Measurements from ENCODE around the gene MAFB. TPM values are rescaled to one million over a fixed set of nuclear protein-coding genes. Genes with fewer than 3 reads are reported as not detected.

Gene MAFB
- polyA plus RNA-seq, 4 donors, result 1.1 to 10.7 (median 7.5) TPM

DNA sequence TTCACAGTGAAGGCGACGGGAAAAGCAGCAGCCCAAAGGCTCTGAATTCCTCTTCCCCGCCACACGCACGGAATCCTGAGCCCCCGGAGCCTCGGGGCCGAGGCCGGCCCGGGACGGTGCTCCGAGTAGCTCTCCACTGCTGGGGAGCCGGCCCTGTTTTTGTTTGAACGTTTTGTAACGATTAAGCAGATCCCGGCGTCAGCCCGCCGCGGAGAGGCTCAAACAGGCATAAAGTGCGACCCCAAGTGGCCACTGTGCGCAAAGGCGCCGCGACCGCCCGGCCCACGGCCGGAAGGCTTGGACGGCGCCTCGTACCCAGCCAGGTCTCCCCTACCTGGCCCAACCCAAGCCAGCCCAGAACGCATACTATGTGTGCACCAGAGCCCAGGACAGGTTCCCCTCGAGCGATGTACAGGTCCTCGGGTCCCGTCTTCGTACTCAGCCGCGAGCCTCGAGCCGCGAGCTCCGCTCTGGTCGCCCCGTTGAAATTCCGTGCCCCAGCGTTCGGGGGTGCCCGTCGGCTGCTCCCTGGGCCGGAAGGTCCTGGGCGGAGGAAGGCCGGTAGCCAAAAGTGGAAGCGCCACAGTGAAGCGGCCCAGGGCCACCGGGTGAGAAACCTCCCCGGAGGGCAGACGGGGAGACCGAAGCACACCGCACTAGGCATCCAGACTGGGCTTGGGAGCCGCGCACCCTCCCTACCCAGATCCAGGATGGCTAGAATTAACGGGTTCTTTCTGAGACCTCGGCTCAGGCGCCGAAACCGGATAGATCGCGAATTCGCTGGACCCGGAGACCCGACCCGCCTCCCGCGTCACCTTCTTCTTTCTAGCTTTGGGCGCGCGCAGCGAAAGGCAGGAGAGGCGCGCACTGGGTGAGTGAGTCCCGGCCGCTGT is 1.2 kb upstream of the MAFB start:
- peak; percentile 84 to 91 for DNase-seq
- peaks cover 14 to 77% (median 34%) of the 10 kb centered on the region in 3 donors for H3K27me3 ChIP-seq (ENCODE audit: control insufficient read depth in 3 of 3, insufficient read depth in 3 of 3, low read length in 3 of 3)
- 3 to 4% (median 3%) methylated on average over 84 of the region's 84 CpGs for WGBS, 3 donors
- peaks cover 0 to under 1% (median 0%) of the 10 kb centered on the region in 3 donors for H3K36me3 ChIP-seq (ENCODE audit: control insufficient read depth in 3 of 3, insufficient read depth in 2 of 3, low read depth in 1 of 3, low read length in 3 of 3)
- no peaks in the 10 kb centered on the region for H3K4me1 ChIP-seq (ENCODE audit: control insufficient read depth in 3 of 3, insufficient read depth in 2 of 3, low read depth in 1 of 3, low read length in 2 of 3)
- H3K9me3 ChIP-seq (ENCODE audit: control insufficient read depth in 2 of 2, insufficient read depth in 1 of 2, low read depth in 1 of 2, low read length in 1 of 2), result no peaks in the 10 kb centered on the region
- H3K4me3 ChIP-seq (ENCODE audit: low read depth in 1 of 3, low read length in 3 of 3), result peak overlapping the region in 2 of 3 donors; percentile 51 to 53
- no peak for FAIRE-seq
- H3K27ac ChIP-seq (ENCODE audit: low read depth in 1 of 3, low read length in 2 of 3), result peak overlapping the region; percentile 78 to 94 (median 85)

DNA sequence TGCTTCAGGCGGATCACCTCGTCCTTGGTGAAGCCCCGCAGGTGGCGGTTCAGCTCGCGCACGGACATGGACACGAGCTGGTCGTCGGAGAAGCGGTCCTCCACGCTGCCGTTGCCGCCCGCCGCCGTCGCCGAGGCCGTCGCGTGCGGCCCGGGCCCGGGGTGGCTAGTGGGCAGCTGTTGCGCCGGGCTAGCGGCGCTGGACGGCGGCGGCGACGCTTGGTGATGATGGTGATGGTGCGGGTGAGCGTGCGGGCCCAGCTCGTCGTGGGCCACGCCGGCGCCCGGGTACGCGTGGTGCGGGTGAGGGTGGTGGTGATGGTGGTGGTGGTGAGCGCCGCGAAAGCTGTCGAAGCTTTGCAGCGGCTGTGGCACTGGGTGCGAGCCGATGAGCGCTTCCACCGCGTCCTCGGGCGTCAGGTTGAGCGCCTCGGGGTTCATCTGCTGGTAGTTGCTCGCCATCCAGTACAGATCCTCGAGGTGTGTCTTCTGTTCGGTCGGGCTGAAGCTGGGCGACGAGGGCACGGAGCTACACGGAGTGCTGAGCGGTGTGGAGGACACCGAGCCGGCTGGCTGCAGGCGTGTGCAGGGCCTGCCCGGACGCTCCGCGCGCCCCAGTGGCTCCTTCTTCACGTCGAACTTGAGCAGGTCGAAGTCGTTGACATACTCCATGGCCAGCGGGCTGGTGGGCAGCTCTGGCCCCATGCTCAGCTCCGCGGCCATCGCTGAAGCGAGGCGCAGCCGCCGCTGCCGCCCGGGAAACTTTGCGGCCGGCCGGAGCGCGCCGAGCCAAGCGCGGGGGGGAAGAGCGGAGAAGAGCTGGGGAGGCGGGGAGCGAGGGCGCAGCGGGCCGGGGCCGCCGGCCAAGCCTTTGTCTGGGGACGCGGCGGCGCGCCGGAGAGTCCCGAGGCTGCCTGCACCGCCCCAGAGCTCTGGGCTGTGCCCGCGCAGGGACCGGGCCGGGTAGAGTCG is 622 bp downstream of the MAFB start:
- 2 to 6% (median 3%) methylated on average over 116 to 120 of the region's 120 CpGs for WGBS, 3 donors
- peaks cover 14 to 82% (median 32%) of the 10 kb centered on the region in 3 donors for H3K27me3 ChIP-seq (ENCODE audit: control insufficient read depth in 3 of 3, insufficient read depth in 3 of 3, low read length in 3 of 3)

DNA sequence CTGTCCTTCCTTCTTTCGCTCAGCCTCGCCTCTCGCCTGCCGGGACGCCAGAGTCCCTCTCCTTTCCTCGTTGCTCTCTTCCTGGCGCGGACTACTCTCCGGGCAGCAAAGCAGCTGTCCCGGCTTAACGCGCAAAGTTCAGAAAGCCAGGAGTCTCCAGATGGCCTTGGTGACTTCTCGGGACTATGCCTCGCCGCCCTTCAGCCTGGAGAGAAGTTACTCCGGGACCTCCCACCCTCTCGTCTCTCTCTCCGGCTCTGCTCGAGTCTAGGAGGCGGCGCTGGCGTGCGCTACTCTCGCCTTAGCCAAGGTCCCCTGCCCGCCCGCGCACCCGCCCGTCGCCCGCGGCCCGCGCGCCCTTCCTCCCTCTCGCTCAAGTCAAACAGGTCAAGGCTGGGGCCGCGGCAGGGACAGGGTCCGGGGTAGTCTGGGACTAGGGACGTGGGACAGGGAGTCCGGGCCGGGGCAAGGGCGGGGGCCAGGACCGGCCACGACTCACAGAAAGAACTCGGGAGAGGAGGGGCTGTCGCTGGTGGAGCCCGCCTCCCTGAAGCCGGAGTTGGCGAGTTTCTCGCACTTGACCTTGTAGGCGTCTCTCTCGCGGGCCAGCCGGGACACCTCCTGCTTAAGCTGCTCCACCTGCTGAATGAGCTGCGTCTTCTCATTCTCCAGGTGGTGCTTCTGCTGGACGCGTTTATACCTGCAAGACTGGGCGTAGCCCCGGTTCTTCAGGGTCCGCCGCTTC is 1.5 kb downstream of the MAFB start:
- FAIRE-seq, result no peak
- WGBS, 3 donors, result 1 to 2% (median 2%) methylated on average over 59 to 62 of the region's 62 CpGs
- peak; percentile 52 to 69 for DNase-seq
- H3K27ac ChIP-seq (ENCODE audit: low read depth in 1 of 3, low read length in 2 of 3), result peak overlapping the region in 1 of 3 donors; percentile 81
- H3K36me3 ChIP-seq (ENCODE audit: control insufficient read depth in 3 of 3, insufficient read depth in 2 of 3, low read depth in 1 of 3, low read length in 3 of 3), result peaks cover 0 to 8% (median 0%) of the 10 kb centered on the region in 3 donors
- H3K27me3 ChIP-seq (ENCODE audit: control insufficient read depth in 3 of 3, insufficient read depth in 3 of 3, low read length in 3 of 3), result peaks cover 10 to 82% (median 27%) of the 10 kb centered on the region in 3 donors
- H3K4me1 ChIP-seq (ENCODE audit: control insufficient read depth in 3 of 3, insufficient read depth in 2 of 3, low read depth in 1 of 3, low read length in 2 of 3), result peaks cover 0 to 4% (median 0%) of the 10 kb centered on the region in 3 donors
- no peaks in the 10 kb centered on the region for H3K9me3 ChIP-seq (ENCODE audit: control insufficient read depth in 2 of 2, insufficient read depth in 1 of 2, low read depth in 1 of 2, low read length in 1 of 2)
- peak overlapping the region in 2 of 3 donors; percentile 53 to 60 for H3K4me3 ChIP-seq (ENCODE audit: low read depth in 1 of 3, low read length in 3 of 3)

More for the DNA sequence above, 622 bp downstream of the MAFB start:
- DNase-seq (peak; percentile 23 to 66), FAIRE-seq (no peak)
- Histone ChIP-seq H3K27ac (ENCODE audit: low read depth in 1 of 3, low read length in 2 of 3) (peak overlapping the region; percentile 33 to 81 (median 60)), H3K4me3 (ENCODE audit: low read depth in 1 of 3, low read length in 3 of 3) (peak overlapping the region in 2 of 3 donors; percentile 53 to 60), H3K36me3 (ENCODE audit: control insufficient read depth in 3 of 3, insufficient read depth in 2 of 3, low read depth in 1 of 3, low read length in 3 of 3) (peaks cover 0 to 8% (median 0%) of the 10 kb centered on the region in 3 donors), H3K4me1 (ENCODE audit: control insufficient read depth in 3 of 3, insufficient read depth in 2 of 3, low read depth in 1 of 3, low read length in 2 of 3) (peaks cover 0 to under 1% (median 0%) of the 10 kb centered on the region in 3 donors), H3K9me3 (ENCODE audit: control insufficient read depth in 2 of 2, insufficient read depth in 1 of 2, low read depth in 1 of 2, low read length in 1 of 2) (no peaks in the 10 kb centered on the region)

DNA sequence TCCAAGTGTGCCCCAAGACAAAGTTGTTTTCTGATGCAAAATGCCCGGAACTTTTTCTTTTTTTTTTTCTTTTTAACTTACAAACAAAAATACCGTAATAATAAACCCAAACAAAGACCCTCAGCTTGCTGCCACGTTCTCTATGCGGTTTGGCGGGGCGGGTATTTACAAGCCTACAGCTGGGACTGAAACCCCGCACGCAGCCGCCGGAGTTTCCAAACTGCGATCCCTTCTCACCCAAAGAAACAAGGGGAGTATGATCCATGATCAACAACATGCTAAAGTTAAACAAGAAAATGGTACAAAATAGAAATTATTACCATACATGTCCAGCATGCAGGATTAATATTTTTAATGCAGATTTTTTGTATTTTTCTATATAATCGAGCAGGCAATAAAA is 2.1 kb downstream of the MAFB start:
- Histone ChIP-seq H3K4me3 (ENCODE audit: low read depth in 1 of 3, low read length in 3 of 3) (peak overlapping the region in 2 of 3 donors; percentile 53 to 60), H3K27me3 (ENCODE audit: control insufficient read depth in 3 of 3, insufficient read depth in 3 of 3, low read length in 3 of 3) (peaks cover 8 to 82% (median 22%) of the 10 kb centered on the region in 3 donors), H3K9me3 (ENCODE audit: control insufficient read depth in 2 of 2, insufficient read depth in 1 of 2, low read depth in 1 of 2, low read length in 1 of 2) (no peaks in the 10 kb centered on the region), H3K4me1 (ENCODE audit: control insufficient read depth in 3 of 3, insufficient read depth in 2 of 3, low read depth in 1 of 3, low read length in 2 of 3) (peaks cover 0 to 4% (median 0%) of the 10 kb centered on the region in 3 donors), H3K36me3 (ENCODE audit: control insufficient read depth in 3 of 3, insufficient read depth in 2 of 3, low read depth in 1 of 3, low read length in 3 of 3) (peaks cover 0 to 8% (median 0%) of the 10 kb centered on the region in 3 donors), H3K27ac (ENCODE audit: low read depth in 1 of 3, low read length in 2 of 3) (peak overlapping the region in 1 of 3 donors; percentile 81)
- DNase-seq (no peak), FAIRE-seq (no peak)
- WGBS, 3 donors, result 13 to 18% (median 16%) methylated on average over 12 of the region's 12 CpGs

DNA sequence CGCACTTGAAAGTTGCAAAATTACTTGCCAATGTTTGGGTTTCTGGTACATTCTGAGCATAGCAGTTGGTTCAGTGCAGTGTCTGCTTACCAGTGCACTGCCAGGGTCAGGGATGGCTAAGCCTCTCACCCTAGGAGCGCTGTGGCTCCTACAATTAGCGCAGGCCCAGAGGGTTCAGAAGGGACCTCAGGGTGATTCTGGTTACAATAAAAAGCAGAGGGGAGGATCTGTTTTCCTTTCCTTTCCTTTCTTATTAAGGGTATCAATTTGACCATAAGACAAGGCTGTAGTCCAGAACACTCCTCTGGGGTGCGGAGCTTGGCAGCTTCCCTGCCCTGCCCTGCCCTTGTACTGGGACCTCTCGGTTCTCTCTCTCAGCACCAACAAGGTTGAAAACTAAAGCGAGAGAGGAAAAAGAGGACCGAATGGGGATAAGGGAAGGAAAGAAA is 2.6 kb downstream of the MAFB start:
- Histone ChIP-seq H3K27ac (ENCODE audit: low read depth in 1 of 3, low read length in 2 of 3) (peak overlapping the region in 1 of 3 donors; percentile 4), H3K36me3 (ENCODE audit: control insufficient read depth in 3 of 3, insufficient read depth in 2 of 3, low read depth in 1 of 3, low read length in 3 of 3) (peaks cover 0 to 8% (median 0%) of the 10 kb centered on the region in 3 donors), H3K4me1 (ENCODE audit: control insufficient read depth in 3 of 3, insufficient read depth in 2 of 3, low read depth in 1 of 3, low read length in 2 of 3) (peaks cover 0 to 4% (median 0%) of the 10 kb centered on the region in 3 donors), H3K9me3 (ENCODE audit: control insufficient read depth in 2 of 2, insufficient read depth in 1 of 2, low read depth in 1 of 2, low read length in 1 of 2) (no peaks in the 10 kb centered on the region), H3K27me3 (ENCODE audit: control insufficient read depth in 3 of 3, insufficient read depth in 3 of 3, low read length in 3 of 3) (peaks cover 4 to 80% (median 19%) of the 10 kb centered on the region in 3 donors), H3K4me3 (ENCODE audit: low read depth in 1 of 3, low read length in 3 of 3) (peak overlapping the region in 2 of 3 donors; percentile 53 to 60)
- DNase-seq (peak in 1 of 2 donors; percentile 49), FAIRE-seq (no peak)
- WGBS, 3 donors, result 24 to 28% (median 27%) methylated on average over 7 of the region's 7 CpGs

DNA sequence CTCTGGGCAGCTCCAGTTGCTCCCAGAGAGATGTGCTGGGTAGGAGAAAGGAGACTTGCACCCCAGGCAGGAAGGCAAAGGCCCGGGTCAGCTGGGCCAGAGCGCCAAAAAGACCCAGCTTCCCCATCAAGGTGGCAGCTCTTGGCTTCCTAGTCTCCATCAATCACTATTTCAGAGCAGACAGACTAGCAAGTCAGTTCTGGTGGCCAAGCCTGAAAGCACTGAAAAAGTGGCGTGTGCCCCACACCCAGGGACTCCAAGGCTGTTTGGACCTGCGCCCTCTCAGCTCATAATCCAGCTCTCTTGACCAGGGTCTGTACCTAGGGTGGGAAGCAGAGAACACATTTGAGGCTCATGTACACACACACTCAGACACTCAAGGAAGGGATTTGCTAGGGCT is 3.7 kb downstream of the MAFB start:
- H3K4me1 ChIP-seq (ENCODE audit: control insufficient read depth in 3 of 3, insufficient read depth in 2 of 3, low read depth in 1 of 3, low read length in 2 of 3), result peaks cover 0 to 4% (median 0%) of the 10 kb centered on the region in 3 donors
- peaks cover 0 to 78% (median 12%) of the 10 kb centered on the region in 3 donors for H3K27me3 ChIP-seq (ENCODE audit: control insufficient read depth in 3 of 3, insufficient read depth in 3 of 3, low read length in 3 of 3)
- DNase-seq (no peak), FAIRE-seq (no peak)
- H3K9me3 ChIP-seq (ENCODE audit: control insufficient read depth in 2 of 2, insufficient read depth in 1 of 2, low read depth in 1 of 2, low read length in 1 of 2), result no peaks in the 10 kb centered on the region
- peak overlapping the region in 1 of 3 donors; percentile 3 for H3K4me3 ChIP-seq (ENCODE audit: low read depth in 1 of 3, low read length in 3 of 3)
- H3K36me3 ChIP-seq (ENCODE audit: control insufficient read depth in 3 of 3, insufficient read depth in 2 of 3, low read depth in 1 of 3, low read length in 3 of 3), result peaks cover 0 to 8% (median 0%) of the 10 kb centered on the region in 3 donors
- 80 to 91% (median 83%) methylated on average over 4 of the region's 4 CpGs for WGBS, 3 donors
- H3K27ac ChIP-seq (ENCODE audit: low read depth in 1 of 3, low read length in 2 of 3), result peak overlapping the region in 1 of 3 donors; percentile 33

DNA sequence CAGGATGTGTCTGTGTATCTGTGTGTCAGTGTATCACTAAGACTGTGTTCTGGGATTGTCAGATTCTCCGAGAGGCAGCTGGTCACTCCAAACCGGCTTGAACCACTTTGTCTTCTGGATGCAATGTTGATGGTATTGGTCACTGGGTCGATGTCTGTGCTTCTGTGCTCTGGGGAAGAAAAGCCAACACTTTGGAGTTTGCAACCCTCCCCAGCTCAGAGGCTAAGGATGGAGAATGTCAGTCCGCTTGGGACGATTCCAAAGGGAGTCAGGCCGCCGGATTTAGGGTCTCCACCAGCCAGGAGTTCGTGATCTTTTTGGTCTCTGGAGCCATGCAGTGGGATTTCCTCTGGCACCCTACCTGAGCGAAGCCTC is 5.2 kb downstream of the MAFB start:
- no peaks in the 10 kb centered on the region for H3K9me3 ChIP-seq (ENCODE audit: control insufficient read depth in 2 of 2, insufficient read depth in 1 of 2, low read depth in 1 of 2, low read length in 1 of 2)
- no peak for DNase-seq
- H3K27ac ChIP-seq (ENCODE audit: low read depth in 1 of 3, low read length in 2 of 3), result no peak overlapping the region
- peaks cover 0 to 4% (median 0%) of the 10 kb centered on the region in 3 donors for H3K4me1 ChIP-seq (ENCODE audit: control insufficient read depth in 3 of 3, insufficient read depth in 2 of 3, low read depth in 1 of 3, low read length in 2 of 3)
- H3K27me3 ChIP-seq (ENCODE audit: control insufficient read depth in 3 of 3, insufficient read depth in 3 of 3, low read length in 3 of 3), result peaks cover 0 to 81% (median 12%) of the 10 kb centered on the region in 3 donors
- FAIRE-seq, result no peak
- WGBS, 3 donors, result 50 to 51% (median 50%) methylated on average over 9 of the region's 9 CpGs
- no peak overlapping the region for H3K4me3 ChIP-seq (ENCODE audit: low read depth in 1 of 3, low read length in 3 of 3)
- H3K36me3 ChIP-seq (ENCODE audit: control insufficient read depth in 3 of 3, insufficient read depth in 2 of 3, low read depth in 1 of 3, low read length in 3 of 3), result peaks cover 0 to 8% (median 0%) of the 10 kb centered on the region in 3 donors

Measured in small intestine (tissue), 7 donors.